Activated CD8-positive, alpha-beta memory T cell treated with anti-CD3 and anti-CD28 coated beads for 36 hours (primary cell): ENCODE data around the gene MRC1. TPM values are rescaled to one million over a fixed set of nuclear protein-coding genes. Genes with fewer than 3 reads are reported as not detected.

Experiments
- CTCF ChIA-PET: fragments of 350-600 bp; sonication (Branson Sonifier 250); formaldehyde crosslinking; loops from one replicate; lab custom pipeline; 2021; ENCODE audit warnings: antibody characterized with exemption; lab: Charles Lee
- POLR2A ChIA-PET: fragments of 350-600 bp; sonication (Branson Sonifier 250); formaldehyde crosslinking; loops from one replicate; lab custom pipeline; 2021; ENCODE audit warnings: antibody characterized with exemption; lab: Charles Lee
- total RNA-seq, 2 experiments: library from RNA; stranded (reverse); gene quantifications; one replicate each; pipeline ENCODE4 v1.2.3, GENCODE V29; 2021

The MRC1 gene
- total RNA-seq, 2 experiments from 2014 or later: 0.04 TPM; not detected in 1

GRCh38 chr10:17836942-17837341, 27.8 kb downstream of the MRC1 start:
- ChIA-PET CTCF (no interaction called here), POLR2A (no interaction called here)

- POLR2A ChIA-PET: no interaction called here
- CTCF ChIA-PET: no interaction called here
Observed at GRCh38 chr10:17838080-17838648, 29.0 kb downstream of the MRC1 start.

DNA sequence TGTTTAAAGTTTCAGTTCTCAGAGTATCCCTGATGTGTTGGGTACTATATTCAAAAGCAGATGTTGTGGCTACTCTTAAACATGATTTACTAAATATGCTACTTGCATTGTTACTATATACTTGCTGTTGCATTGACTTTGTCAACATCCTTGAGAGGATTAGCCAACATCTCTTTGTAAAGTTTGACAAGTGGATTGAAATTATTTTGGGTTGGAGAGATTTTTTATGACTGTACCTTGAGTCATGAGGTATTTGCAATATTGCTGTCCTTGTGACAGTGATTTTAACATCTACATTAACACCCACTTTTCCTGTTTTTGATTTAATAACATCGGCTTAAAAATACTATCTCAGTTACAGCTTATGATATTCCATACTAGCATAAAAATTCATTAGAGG, 31.9 kb downstream of the MRC1 start:
- ChIA-PET POLR2A (no interaction called here), CTCF (no interaction called here)

DNA sequence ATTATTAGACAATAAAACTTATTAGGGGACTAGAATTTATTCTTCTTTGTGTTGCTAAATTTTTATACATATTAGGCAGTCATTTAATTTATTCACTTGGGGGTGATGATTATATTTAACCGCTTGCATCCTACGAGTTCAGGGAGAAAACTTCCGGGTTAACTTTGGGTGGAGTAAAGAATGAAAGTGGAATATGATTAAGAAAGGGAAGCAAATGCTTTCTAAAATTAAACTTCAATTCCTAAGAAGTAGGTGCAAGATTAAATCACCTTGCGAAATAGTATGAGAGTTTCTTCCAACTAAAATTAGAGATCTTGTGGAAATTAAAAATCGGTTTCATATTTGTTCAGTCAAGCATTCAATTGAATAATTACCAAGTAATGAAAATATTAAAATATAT, 33.5 kb downstream of the MRC1 start:
- CTCF ChIA-PET: no interaction called here
- POLR2A ChIA-PET: no interaction called here

DNA sequence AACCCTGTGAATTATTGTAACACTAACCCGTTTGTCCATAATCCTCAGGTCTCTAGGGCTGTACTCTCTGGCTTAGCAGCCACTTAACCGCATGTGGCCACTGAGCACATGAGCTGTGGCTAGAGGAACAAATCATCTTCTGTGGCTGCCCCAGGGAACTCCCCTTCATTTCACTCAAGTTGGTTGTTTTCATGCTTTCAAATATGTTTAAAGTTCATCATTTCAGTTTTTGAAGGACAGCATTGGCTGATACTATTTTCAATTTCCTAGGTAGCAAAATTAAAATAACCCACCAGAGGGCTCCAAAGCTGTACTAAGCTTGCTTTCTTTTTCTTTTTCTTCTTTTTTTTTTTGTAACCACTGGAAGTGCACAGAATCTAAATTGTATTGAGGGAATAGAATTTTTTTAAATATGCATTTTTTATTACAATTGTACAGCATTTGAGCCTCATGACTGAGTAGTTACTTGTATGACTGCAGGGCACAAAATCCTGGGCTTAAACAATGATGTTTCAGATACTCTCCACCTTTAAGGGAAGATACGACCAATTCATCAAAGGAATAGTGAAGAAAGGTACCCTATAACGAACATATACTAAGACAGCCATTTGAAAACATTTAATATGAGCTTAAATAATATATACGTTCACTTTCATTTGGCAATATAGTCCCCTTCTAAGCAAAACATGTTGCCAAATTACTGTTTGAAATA, 38.6 kb downstream of the MRC1 start:
- CTCF ChIA-PET: interaction anchor here (0.9 kb wide), 1 partner anchor 204 kb away, joined by 3 read pairs; no protein-coding TSS in a partner anchor
- POLR2A ChIA-PET: no interaction called here

DNA sequence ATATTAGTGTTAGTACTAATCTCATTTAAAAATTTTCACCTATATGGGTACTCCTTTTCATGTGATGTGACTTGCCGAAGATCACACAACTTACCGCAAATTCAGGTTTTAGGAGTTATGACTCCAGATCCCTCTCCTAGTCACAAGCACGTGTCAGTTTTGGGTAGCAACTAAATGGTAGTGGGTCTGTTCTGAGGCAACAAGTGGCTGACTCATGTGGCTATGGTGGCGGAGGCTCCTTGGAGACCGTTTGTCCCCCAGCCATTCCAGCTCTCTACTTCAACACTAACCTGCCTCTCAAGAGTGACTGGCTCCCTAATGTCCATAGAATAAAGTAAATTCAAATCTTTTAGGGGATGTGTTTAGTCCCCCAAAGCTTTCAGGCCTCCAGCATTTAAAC, 39.5 kb downstream of the MRC1 start:
- CTCF ChIA-PET: no interaction called here
- POLR2A ChIA-PET: no interaction called here

DNA sequence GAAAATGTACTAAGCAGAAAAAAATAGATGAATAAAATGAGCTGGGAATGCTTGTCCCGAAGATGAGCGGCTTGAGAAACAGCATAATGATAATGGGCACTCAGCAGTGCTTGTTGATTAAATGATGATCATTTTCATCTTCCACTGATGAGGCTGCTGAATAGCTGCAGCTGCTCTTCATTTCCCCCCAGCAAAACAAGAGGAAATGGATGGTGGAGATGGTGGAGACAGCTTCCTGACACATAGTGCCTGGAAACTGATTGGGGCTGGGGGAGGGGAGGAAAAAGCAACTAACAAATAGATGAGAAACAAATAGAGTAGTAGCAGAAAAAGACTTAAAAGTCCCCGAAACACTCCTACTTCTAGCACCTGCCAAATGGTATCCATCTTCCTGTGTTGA, 41.4 kb downstream of the MRC1 start:
- ChIA-PET POLR2A (no interaction called here), CTCF (no interaction called here)

GRCh38 chr10:17851611-17852010, 42.5 kb downstream of the MRC1 start:
- ChIA-PET CTCF (no interaction called here), POLR2A (no interaction called here)

DNA sequence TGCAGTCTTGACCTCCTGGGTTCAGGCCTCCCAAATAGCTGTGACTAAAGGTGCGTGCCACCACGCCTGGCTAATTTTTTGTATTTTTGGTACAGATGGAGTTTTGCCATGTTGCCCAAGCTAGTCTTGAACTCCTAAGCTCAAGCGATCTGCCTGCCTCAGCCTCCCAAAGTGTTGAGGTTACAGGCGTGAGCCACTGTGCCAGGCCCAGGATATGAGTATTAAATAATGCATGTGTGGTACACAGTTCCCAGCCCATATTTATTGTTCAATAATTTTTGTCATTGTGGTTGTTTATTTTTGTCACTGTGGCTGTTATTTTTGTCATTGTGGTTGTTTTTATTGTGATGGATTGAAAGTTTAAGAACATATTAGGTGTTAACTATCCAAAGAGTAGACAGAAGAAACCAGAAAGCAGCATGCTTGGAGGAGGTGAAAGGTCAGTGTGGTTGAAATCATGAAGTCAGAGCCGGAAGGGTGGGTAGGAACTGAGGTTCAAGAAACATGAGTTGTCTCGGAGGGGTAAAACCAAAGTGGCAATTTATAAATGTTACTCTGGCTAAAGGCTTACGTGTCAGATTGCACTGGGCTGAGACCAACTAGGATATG, 45.0 kb downstream of the MRC1 start:
- POLR2A ChIA-PET: no interaction called here

GRCh38 chr10:17857040-17857439, 47.9 kb downstream of the MRC1 start:
- ChIA-PET POLR2A (no interaction called here), CTCF (no interaction called here)

More for the DNA sequence above, 45.0 kb downstream of the MRC1 start:
- CTCF ChIA-PET: no interaction called here

DNA sequence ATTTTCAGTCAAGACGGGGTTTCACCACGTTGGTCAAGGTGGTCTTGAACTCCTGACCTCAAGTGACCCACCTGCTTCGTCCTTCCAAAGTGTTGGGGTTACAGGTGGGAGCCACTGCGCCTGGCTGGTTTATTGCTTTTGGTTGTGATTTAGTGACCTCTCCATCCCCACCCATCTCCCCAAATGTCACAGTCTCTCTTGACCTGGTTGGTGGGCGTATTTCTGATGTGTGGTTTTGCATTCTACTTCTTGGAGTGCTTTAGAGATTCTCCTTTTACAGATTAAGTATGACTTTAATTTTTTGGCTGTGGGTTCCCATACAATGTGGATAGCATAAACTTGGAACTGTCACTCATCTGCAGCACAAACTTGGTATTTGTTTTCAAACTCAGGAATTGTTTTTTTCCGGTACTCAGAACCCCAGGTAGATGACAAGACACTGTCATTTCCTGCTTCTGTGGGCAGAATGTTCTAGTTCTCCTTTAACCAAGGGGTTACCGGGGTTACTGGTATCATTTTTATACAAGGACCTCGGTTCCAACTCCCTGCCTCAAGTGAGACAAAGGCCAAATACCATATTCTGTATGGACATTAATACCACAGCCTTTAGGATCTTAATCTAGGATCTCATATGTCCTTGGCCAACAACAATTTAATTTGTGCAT, 50.5 kb downstream of the MRC1 start:
- POLR2A ChIA-PET: no interaction called here

GRCh38 chr10:17861760-17862159, 52.6 kb downstream of the MRC1 start:
- POLR2A ChIA-PET: no interaction called here
- CTCF ChIA-PET: no interaction called here

More for the DNA sequence above, 50.5 kb downstream of the MRC1 start:
- CTCF ChIA-PET: no interaction called here

DNA sequence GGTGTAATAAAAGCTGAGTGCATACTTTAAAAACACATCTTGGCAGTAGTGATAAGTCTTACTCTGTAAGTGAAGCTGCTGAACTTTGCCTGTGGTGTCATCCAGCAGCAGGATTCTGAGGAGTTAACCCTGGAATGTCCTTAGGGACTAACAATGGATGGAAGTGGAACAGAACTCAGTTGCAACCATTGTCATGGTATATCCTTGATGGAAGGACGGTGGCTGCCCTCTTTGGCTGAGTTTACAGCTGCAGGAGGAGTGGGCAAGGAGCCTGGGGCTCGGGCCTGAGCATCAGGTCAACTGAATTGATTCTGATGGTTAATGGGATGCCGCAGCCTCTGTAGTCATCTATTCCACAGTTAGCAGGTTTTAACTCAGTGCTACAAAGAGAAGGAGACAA, 56.2 kb downstream of the MRC1 start:
- CTCF ChIA-PET: no interaction called here

GRCh38 chr10:17866346-17866745, 57.2 kb downstream of the MRC1 start:
- ChIA-PET CTCF (no interaction called here), POLR2A (no interaction called here)

More for the DNA sequence above, 56.2 kb downstream of the MRC1 start:
- POLR2A ChIA-PET: no interaction called here

- CTCF ChIA-PET: no interaction called here
- POLR2A ChIA-PET: no interaction called here
Observed at GRCh38 chr10:17867056-17867455, 57.9 kb downstream of the MRC1 start.

DNA sequence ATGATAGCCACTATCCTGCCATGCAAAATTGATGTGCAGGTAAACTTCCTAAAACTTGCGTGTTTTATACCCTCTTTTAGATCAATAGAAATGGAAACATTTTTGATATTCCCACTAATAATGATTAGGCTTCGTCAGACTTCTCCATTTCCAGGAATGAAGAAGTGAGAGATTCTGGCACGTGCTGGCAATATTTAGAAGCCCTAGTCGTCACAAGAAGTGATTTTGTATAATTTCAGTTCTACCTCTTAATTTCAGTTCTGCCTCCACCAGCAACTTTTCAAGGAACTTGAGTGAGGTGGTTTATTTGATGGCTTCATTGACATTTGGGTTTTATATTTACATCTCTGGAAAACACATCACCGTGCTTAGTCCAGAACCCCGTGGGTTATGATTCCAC, 61.9 kb downstream of the MRC1 start:
- CTCF ChIA-PET: no interaction called here
- POLR2A ChIA-PET: no interaction called here

DNA sequence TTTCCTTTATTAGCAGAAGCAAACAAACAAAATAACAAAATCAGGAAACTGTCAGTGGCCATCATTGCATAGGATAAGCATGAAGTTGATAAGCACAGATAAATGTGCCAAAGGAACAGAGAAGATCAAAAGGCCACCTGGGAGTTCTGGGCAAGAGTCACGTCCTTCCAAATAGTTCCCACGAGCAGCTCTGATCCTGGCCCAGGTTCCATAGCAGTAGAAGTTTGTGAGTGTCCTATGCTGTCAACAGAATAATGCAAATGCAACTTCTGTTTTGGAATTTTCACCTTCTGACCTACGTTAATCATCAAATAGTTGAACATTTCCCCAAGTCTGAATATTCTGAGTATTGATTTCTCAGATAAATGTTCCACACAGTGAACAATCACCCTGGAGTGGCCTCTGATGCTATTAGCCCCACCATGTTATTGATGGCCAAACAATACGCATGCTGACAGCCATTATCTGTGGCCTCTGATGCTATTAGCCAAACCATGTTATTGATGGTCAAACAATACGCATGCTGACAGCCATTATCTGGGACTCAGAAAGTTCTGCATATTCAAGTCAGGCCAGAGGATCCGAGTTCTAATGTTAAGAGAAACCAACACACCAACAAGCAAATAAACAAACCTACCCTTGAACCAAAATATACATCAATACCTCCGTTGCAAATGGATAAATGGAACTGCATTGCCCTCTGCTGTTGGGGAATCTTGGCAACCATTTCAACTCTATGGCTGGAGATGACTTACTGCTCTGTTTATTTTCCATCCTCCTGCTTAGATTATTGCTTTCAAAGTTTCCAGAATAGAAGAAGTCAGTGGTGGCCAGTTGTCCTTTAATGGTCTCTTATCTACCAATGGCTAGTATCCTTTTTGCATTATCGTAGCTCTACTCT, 63.3 kb downstream of the MRC1 start:
- CTCF ChIA-PET: no interaction called here

DNA sequence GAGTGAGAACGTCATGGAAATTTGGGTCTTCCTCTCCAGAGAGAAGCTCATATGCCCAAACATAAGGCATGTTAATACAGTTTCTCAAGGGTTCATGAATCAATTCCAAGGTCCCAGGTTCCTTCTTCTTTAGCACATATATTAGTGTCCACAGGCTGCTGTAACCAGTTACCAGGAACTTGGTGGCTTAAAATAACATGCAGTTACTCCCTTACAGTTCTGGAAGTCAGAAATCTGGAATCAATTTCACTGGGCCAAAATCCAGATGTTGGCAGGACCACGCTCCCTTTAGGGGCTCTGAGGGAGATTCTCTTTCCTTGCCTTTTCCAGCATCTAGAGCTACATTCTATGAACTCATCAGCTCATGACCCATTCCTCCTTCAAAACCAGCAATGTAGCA, 64.8 kb downstream of the MRC1 start:
- ChIA-PET CTCF (no interaction called here), POLR2A (no interaction called here)

More for the DNA sequence above, 63.3 kb downstream of the MRC1 start:
- POLR2A ChIA-PET: no interaction called here

DNA sequence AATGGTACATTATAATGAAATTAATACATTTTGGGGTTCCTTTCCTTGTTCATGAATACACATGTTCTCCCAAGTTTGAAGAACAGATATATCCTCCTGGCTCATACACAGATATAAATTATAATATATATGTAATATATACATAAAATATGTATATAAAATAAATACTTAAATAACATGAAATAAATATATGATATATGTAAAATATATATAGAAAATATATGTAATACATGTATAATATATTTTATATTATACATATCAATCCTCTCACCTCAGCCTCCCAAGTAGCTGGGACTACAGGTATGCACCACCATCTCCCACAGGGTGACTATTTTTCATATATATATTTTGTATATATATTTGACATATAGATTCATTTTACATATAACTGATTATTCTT, 68.0 kb downstream of the MRC1 start:
- CTCF ChIA-PET: no interaction called here
- POLR2A ChIA-PET: no interaction called here

GRCh38 chr10:17878896-17879295, 69.7 kb downstream of the MRC1 start:
- CTCF ChIA-PET: no interaction called here
- POLR2A ChIA-PET: no interaction called here
